NCI-H2196 (cell line): ENCODE data around the gene NPW.
A peak's percentile ranks its signal among the peaks of the same experiment; 100 is the strongest.

Experiments
- DNase-seq: peaks from one replicate; lab custom pipeline; 2025; ENCODE audit not compliant: unreplicated experiment; lab: John Stamatoyannopoulos, UW

The NPW gene

GRCh38 chr16:2047330-2048115 lies 27.9 kb downstream of the NPW start, which contains the start of the genes NTHL1 and TSC2:
NTHL1 (minus strand) TSS chr16:2047834; CDS start chr16:2047823, 11 bp downstream.
TSC2 (plus strand) TSS chr16:2047985; CDS start chr16:2048616, 631 bp downstream.
- peak; percentile 97 for DNase-seq

- no peak for DNase-seq
Observed at GRCh38 chr16:2048116-2048543, 28.5 kb downstream of the NPW start.

- no peak for DNase-seq
Observed at GRCh38 chr16:2053211-2053610, 33.6 kb downstream of the NPW start.

- no peak for DNase-seq
Observed at GRCh38 chr16:2053897-2054296, 34.3 kb downstream of the NPW start.

- peak; percentile 94 for DNase-seq
Observed at GRCh38 chr16:2054543-2055245, 35.1 kb downstream of the NPW start.

GRCh38 chr16:2056077-2056476 lies 36.5 kb downstream of the NPW start:
- DNase-seq, result no peak

GRCh38 chr16:2056681-2057407 lies 37.3 kb downstream of the NPW start:
- peak; percentile 37 for DNase-seq

GRCh38 chr16:2057438-2057837 lies 37.9 kb downstream of the NPW start:
- no peak for DNase-seq

GRCh38 chr16:2058420-2058819 lies 38.8 kb downstream of the NPW start:
- DNase-seq, result no peak

- DNase-seq, result no peak
Observed at GRCh38 chr16:2058872-2059271, 39.3 kb downstream of the NPW start.

GRCh38 chr16:2060346-2060745 lies 40.8 kb downstream of the NPW start:
- DNase-seq, result no peak

GRCh38 chr16:2061023-2061422 lies 41.4 kb downstream of the NPW start:
- DNase-seq, result no peak

GRCh38 chr16:2061526-2061925 lies 41.9 kb downstream of the NPW start:
- no peak for DNase-seq

GRCh38 chr16:2062801-2063200 lies 43.2 kb downstream of the NPW start:
- no peak for DNase-seq

GRCh38 chr16:2063861-2064260 lies 44.3 kb downstream of the NPW start:
- no peak for DNase-seq

- DNase-seq, result no peak
Observed at GRCh38 chr16:2064368-2064945, 44.9 kb downstream of the NPW start.

GRCh38 chr16:2066139-2066538 lies 46.6 kb downstream of the NPW start:
- no peak for DNase-seq
